ENCODE data around the gene PRPF19. TPM values are rescaled to one million over a fixed set of nuclear protein-coding genes. Genes with fewer than 3 reads are reported as not detected.

Gene PRPF19
- total RNA-seq, 1 donor from 2014 or later = 58.1 TPM

DNA sequence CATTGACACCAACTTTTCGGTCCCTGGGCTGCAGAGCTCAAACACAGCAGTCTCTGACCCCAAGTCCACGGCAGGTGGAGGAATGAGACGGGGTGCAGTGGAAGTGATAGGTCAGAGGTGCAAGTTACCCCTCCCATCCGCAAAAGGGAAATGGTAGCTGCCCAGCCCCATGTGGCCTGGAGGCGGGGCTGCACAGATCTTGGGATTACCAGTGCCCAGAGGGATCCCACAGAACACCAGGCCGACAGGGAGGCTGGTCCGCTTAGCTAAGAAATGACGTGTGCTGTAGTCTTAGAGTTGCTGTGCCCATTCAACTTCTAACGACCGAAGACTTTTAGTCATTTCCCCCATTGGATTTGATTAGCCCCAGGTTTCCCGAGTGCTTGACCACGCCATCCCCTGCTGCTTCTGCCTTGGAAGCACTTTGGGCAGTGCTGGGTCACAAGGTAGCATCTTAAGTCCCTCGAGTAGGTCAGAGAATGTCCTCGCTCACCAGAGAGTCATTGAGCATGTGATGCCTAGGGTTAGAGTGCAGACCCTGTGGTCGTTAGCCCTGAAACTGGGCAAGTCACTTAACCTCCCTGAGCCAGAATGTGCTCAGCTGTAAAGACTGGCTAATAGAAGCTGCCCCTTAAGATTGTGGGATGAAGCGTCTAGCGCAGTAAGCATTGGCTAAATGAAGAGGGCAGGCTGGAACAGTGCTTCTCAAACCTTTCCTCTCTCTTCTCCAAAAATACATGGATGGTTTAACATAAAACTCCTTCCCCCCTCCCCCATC lies 54.9 kb downstream of the PRPF19 start:
- ATAC-seq = no peak
- Histone ChIP-seq H3K27ac (no peak overlapping the region), H3K27me3 (ENCODE audit: low read depth) (no peaks in the 10 kb centered on the region), H3K4me1 (no peaks in the 10 kb centered on the region), H3K9me3 (no peaks in the 10 kb centered on the region), H3K4me3 (no peak overlapping the region), H3K36me3 (peaks cover 51% of the 10 kb centered on the region)
- no peak for TF ChIP-seq CTCF (IDR thresholded peaks at IDR 0.05)
- DNase-seq = no peak
- intact Hi-C loops (cut with DNase I) = no loop called here

DNA sequence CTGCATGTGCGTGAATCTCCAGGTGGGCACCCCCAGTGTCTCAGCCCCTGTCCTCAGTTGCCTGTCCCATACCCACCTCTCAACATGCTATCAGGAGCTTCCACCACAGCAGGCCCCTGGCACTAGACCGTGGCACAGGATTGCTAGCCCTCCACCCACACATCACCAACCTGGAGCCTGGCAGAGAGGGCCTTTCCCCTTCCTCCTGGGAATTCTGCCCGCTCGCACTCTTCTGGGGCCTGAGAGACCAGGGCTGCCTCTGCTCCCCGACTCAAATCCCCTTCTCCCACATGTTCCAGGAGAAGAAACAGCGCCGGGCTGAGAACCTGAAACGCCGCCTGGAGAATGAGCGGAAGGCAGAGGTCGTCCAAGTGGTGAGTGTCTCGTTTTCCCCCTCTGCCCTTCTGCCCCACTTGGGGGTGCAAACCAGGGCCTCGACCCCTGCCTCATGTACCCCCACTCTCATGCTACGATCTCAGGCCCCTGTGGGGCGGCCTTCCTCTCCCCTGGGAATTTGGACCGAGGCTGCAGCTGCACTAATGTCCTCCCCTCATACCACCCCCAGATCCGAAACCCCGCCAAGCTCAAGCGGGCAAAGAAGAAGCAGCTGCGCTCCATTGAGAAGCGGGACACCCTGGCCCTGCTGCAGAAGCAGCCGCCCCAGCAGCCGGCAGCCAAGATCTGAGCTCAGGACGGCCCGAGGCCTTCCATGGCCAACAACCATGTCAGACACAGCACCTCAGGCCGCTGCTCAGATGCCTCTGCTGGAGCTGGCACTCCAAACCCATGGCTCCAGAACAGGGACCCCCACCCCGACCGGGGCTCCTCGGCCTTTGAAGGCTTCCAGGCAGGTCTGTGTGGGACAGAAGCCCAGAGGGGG lies 56.5 kb downstream of the PRPF19 start:
- Histone ChIP-seq H3K36me3 (peaks cover 51% of the 10 kb centered on the region), H3K4me1 (no peaks in the 10 kb centered on the region), H3K27me3 (ENCODE audit: low read depth) (no peaks in the 10 kb centered on the region), H3K27ac (no peak overlapping the region), H3K9me3 (no peaks in the 10 kb centered on the region), H3K4me3 (no peak overlapping the region)
- TF ChIP-seq CTCF (IDR thresholded peaks at IDR 0.05) = no peak
- ATAC-seq (no peak), DNase-seq (no peak)
- intact Hi-C loops (cut with DNase I) = no loop called here

GRCh38 chr11:60848714-60849151 lies 57.7 kb downstream of the PRPF19 start:
- no peak for DNase-seq
- Histone ChIP-seq H3K4me1 (peaks cover 11% of the 10 kb centered on the region), H3K36me3 (peaks cover 51% of the 10 kb centered on the region), H3K9me3 (no peaks in the 10 kb centered on the region), H3K4me3 (no peak overlapping the region), H3K27ac (no peak overlapping the region), H3K27me3 (ENCODE audit: low read depth) (no peaks in the 10 kb centered on the region)
- intact Hi-C loops (cut with DNase I) = no loop called here
- peak in 1 of 2 donors; percentile 2 for ATAC-seq
- TF ChIP-seq CTCF (IDR thresholded peaks at IDR 0.05) = no peak

DNA sequence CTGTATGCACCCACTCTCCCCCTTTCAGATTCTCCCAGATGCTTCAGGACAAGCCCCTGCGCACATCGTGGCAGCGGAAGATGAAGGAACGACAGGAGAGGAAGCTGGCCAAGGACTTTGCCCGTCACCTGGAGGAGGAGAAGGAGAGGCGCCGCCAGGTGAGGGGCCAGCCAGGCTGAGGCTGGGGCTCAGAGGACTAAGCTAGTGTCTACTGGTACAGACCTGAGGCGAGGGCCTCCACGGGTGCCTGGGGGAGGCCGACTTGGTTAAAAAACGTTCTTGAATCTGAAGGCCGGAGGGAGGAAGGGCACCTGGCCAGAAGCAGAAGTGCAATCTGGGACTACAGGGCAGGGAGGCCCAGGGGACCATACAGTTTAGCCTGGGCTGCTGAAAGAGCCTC lies 58.5 kb downstream of the PRPF19 start:
- no peaks in the 10 kb centered on the region for H3K27me3 ChIP-seq (ENCODE audit: low read depth)
- intact Hi-C loops (cut with DNase I) = no loop called here
- H3K36me3 ChIP-seq = peaks cover 51% of the 10 kb centered on the region
- peaks cover 19% of the 10 kb centered on the region for H3K4me1 ChIP-seq
- ATAC-seq (no peak), DNase-seq (no peak)
- H3K27ac ChIP-seq = no peak overlapping the region
- H3K9me3 ChIP-seq = no peaks in the 10 kb centered on the region
- H3K4me3 ChIP-seq = no peak overlapping the region
- no peak for TF ChIP-seq CTCF (IDR thresholded peaks at IDR 0.05)

DNA sequence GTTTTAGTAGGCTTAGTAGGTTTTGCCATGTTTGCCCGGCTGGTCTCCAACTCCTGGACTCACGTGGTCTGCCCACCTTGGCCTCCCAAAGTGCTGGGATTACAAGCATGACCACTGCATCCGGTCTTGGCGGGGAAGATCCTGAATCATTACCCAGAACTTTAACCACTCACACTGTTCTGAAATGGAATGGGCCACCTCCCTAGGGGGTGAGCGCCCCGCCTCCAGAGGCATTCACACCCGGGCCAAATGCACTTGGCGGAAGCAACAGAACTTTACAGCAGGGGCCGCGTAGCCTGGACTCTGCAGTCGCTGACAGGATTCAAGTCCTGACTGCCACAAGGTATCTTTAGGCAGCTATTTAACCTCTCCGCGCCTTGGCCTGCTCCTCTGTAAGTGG lies 59.1 kb downstream of the PRPF19 start:
- intact Hi-C loops (cut with DNase I) = no loop called here
- no peak overlapping the region for H3K27ac ChIP-seq
- ATAC-seq (no peak), DNase-seq (no peak)
- H3K36me3 ChIP-seq = peaks cover 51% of the 10 kb centered on the region
- no peaks in the 10 kb centered on the region for H3K27me3 ChIP-seq (ENCODE audit: low read depth)
- no peak for TF ChIP-seq CTCF (IDR thresholded peaks at IDR 0.05)
- no peaks in the 10 kb centered on the region for H3K9me3 ChIP-seq
- peaks cover 25% of the 10 kb centered on the region for H3K4me1 ChIP-seq
- no peak overlapping the region for H3K4me3 ChIP-seq

All from lower lobe of right lung (tissue), 2 donors.